SK-N-DZ (cell line): ENCODE data around the gene KCNH1.
A peak's percentile ranks its signal among the peaks of the same experiment; 100 is the strongest.

Source experiments
- DNase-seq: peaks from one replicate; pipeline ENCODE4 v3.0.0-alpha.2; 2015; ENCODE audit warnings: low spot score

Gene KCNH1

GRCh38 chr1:210722410-210723081 lies 411.4 kb downstream of the KCNH1 start:
- peak; percentile 93 for DNase-seq

- no peak for DNase-seq
Observed at GRCh38 chr1:210715072-210715471, 418.9 kb downstream of the KCNH1 start.

GRCh38 chr1:210711825-210712612 lies 421.9 kb downstream of the KCNH1 start:
- DNase-seq: no peak

GRCh38 chr1:210709701-210710100 lies 424.2 kb downstream of the KCNH1 start:
- no peak for DNase-seq

GRCh38 chr1:210707300-210708240 lies 426.4 kb downstream of the KCNH1 start:
- no peak for DNase-seq

- DNase-seq: no peak
Observed at GRCh38 chr1:210706246-210706645, 427.7 kb downstream of the KCNH1 start.

- no peak for DNase-seq
Observed at GRCh38 chr1:210705086-210705485, 428.9 kb downstream of the KCNH1 start.

GRCh38 chr1:210703593-210703992 lies 430.4 kb downstream of the KCNH1 start:
- DNase-seq: no peak

- no peak for DNase-seq
Observed at GRCh38 chr1:210702506-210702905, 431.4 kb downstream of the KCNH1 start.

GRCh38 chr1:210700511-210700910 lies 433.4 kb downstream of the KCNH1 start:
- DNase-seq: no peak

GRCh38 chr1:210700083-210700482 lies 433.9 kb downstream of the KCNH1 start:
- no peak for DNase-seq

- DNase-seq: no peak
Observed at GRCh38 chr1:210698661-210699060, 435.3 kb downstream of the KCNH1 start.

- DNase-seq: no peak
Observed at GRCh38 chr1:210697185-210697584, 436.8 kb downstream of the KCNH1 start.

- no peak for DNase-seq
Observed at GRCh38 chr1:210696709-210697108, 437.2 kb downstream of the KCNH1 start.

GRCh38 chr1:210695026-210695425 lies 438.9 kb downstream of the KCNH1 start:
- no peak for DNase-seq

GRCh38 chr1:210692796-210693195 lies 441.2 kb downstream of the KCNH1 start:
- no peak for DNase-seq

- DNase-seq: no peak
Observed at GRCh38 chr1:210691039-210691610, 442.8 kb downstream of the KCNH1 start.

GRCh38 chr1:210690236-210690635 lies 443.7 kb downstream of the KCNH1 start:
- DNase-seq: no peak

GRCh38 chr1:210689826-210690225 lies 444.1 kb downstream of the KCNH1 start:
- no peak for DNase-seq

- no peak for DNase-seq
Observed at GRCh38 chr1:210688512-210689234, 445.3 kb downstream of the KCNH1 start.
